ENCODE results near the gene TDRKH.

TDRKH gene

DNA sequence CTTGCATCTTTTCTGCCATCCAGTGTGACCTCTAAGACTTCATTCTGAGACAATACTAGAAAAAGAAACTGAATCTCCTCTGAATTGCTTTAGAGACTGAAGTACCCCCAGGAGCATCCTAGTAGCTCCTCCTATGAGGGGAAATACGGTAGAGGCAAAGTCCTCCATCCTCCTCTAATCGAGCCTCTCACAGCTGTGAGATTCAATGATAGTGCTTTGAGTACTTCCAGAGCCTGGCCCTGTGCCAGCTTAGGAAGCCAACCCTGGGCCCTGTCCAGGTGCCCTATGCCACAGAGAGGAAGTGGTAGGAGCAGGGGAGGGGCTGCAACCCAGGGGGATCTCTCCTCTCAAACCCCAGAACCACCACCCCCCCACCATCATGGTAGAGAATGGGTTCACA is 30.6 kb upstream of the TDRKH start:
- peak; percentile 83 for DNase-seq

DNA sequence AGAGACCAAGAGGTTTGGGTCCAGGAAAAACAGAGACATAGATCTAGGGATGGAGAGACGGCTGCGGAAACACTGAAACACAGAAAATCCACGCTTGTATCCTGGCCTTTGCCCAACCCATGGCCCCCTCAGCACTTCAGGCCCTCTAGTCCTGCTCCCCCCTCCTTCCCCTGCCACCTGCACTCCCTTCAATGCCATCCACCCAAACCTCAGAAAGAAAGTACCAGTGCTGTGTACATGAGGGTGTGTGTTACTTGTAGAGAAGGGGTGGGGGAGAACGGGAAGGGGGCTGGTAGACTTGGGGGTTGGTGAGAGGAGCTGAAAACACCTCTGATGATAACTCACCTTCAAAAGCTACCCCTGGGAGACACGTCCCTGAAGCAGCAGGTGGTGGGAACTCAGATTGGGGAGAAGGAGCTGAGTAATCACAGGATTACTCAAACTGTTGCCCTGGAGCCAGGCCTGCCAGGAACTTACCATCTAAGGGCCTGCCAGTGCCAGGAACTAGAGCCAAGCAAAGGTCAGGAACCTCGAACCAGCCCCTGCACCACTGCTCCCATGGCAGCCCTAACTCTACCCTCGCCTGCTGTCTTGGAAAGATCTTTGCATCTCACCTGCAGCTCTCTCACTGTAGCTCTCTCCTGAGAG is 29.8 kb upstream of the TDRKH start:
- DNase-seq, result no peak

DNA sequence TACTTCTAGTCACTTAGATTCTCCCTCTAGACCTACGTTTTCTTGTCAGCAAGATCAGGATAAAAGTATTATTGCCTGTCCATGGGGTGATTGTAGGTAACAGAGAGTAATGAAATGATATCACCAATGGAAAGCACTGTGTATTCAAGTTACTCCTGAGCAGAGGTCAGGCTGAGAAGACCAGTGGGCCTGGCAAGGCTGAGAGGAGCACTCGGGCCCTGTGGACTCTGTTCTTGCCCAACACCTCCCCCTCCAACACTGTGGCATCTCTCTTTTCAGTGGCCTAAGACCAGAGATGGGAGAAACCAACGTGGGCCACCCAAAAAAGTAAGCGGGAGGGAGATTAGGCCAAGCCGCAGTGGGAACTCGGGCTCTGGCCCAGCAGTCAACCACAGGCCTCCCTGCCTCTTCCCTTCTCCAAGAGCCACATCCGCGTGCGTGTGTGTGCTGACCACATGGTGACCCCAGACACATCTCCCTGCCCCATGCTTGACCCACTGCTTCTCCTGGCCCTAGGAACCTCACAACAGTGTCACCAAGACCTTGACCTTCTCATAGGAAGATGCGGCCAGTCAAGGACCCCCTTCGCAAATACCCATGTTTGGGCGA is 29.0 kb upstream of the TDRKH start:
- DNase-seq, result no peak

DNA sequence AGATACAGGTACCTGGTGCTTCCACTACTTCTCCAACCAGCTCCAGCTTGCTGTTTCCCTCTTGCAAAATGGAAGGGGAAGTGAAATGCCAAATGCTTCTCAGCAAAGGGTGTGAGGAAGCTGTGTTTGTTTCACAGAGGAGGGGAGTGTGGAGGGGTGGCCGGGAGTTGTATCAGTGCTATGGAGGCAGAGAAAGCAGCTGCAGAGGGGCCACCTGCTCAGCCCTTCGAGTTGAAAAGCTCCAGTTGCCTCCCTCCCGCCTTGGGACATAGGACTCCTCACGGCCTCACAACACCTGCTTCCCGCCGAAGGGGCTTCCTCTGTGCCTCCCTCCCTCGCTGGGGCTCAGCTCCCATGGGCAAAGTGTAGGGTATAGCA is 27.0 kb upstream of the TDRKH start:
- no peak for DNase-seq

DNA sequence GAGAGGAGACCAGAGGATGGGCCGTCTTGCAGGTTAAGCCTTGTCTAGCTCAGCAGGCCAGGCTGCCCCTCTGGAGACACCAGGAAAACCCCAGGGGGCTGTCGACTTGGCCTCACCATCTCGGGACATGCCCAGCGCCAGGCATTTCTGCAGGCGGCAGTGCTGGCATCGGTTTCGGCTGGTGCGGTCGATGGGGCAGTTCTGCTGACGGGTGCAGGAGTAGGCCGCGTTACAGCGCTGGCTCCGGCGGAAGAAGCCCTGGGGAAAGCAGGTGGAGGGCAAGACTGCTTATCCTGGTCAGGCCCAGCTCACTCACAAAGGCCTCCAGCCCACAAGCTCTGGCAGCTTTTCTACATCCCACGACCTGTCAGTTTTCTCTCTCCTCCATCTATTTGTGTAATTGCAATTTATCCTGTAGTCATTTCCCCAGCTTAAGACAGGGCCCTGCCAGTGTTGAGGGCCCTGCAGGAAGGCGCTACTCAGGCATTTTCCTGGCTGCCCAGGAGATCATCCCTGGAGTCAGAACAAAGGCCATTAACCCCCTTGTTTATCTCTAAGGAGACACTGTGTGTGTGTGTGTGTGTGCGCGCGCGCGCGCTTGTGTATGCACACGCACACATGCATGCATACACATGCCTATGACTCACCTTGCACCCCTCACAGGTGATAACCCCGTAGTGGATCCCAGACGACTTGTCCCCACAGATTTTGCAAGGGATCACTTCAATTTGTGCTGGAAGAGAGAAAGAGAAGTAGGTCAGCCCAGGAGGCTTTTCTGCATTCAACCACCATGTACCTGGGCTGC is 26.4 kb upstream of the TDRKH start:
- no peak for DNase-seq

DNA sequence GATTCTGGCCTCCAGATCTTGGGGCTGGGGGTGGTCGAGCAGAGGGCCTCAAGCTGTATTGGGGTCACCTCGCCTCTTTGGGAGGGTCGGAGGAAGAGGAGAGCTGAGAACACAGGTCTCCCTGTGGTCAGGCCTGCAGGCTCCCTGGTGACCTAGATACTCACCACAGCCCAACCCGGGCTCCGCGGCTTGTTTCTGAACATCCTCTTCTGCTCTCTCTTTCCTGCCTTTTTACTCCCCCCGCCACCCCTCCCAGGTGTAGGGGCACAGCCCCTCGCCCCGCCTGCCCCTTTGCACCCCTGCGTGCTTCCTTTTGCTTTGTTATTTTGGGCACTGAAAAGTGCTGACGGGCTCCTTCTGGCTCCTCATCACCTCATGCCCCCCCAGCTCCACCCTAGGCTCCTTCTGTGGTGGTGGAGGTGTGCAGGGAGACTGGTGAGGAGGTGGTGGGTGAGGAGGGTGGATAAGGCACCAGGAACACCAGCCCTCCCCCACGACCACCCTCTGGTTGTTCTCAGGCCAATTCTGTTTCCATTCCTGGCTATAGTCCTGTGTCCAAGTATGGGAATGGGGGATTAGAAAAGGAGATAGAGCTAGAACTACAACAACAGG is 25.5 kb upstream of the TDRKH start:
- DNase-seq, result no peak

DNA sequence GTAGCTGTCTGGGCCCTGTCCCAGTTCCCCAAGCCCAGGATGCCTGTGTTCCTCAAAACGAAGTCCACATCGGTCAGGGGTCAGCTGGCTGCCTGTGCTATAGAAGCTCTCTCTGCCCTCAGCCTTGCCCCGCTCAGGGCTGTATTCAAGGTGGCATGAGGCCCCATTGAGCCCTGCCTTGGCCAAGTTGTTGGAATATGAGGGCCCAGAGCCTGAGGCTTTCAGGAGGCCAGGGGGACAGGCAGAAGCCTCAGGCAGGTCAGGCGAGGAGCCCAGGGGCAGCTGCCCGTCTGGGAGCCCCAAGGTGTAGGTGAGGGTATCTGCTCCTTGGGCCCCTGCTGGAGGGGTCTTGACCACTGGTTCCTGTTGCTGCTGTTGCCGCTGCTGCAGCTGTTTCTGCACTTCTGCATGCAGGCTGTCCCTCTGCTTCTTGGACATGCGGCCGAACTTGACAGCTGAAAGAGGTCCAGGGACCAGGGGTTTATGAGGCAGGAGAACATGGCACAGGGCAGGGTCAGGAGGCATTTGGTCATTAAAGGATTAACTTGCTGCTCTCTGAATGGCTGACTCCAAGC is 24.8 kb upstream of the TDRKH start:
- DNase-seq, result no peak

DNA sequence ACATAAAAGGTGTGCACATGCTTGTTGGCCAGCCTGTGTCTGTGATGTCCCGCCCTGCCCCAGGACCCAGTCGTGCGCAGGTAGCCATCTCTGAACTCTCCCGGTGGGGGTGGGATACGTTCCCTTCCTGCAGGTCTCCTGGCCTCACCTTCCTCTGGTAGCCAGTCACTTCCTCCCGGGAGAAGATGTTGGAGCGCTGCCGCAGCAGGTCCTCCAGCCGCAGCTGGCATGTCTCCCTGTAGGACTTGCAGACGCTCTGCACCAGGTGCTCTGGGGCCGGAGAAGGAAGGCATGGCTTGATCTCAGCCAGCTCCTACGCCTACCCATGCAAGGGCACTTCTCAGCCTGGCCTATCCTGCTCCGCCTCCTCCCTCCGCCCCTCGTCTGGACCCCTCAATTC is 24.1 kb upstream of the TDRKH start:
- no peak for DNase-seq

DNA sequence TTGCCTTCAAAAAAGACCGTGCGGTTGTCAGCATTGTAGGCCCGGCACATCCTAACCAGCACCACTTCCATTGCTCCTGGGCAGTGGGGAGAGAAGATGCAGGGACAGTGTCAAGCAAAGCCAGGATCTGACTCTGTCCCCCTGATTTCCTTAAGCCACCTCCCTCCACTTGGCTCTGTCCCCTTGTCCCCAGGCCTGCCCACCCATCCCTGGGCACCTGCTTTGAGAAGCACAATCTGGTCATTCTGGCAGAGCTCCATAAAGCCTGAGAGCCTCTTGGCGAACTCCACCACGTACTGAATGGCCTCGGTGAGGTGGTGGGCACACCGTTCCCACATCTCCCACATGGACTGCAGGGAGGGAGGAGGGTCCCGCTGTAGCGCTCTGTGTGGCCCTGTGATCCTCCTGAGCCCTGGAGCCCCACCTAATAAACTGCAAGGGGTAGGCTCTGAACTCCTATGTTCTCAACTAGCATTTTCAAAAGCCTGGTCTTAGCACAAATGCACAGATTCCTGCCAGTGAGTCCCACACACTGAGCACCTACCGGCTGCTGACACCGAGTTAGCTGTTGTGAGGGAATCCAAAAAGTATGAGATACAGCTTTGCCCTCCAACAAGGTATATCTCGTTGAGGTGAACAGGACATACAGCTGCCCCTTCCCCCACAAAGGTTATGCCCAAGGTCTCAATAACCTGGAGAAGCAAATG is 23.1 kb upstream of the TDRKH start:
- no peak for DNase-seq

DNA sequence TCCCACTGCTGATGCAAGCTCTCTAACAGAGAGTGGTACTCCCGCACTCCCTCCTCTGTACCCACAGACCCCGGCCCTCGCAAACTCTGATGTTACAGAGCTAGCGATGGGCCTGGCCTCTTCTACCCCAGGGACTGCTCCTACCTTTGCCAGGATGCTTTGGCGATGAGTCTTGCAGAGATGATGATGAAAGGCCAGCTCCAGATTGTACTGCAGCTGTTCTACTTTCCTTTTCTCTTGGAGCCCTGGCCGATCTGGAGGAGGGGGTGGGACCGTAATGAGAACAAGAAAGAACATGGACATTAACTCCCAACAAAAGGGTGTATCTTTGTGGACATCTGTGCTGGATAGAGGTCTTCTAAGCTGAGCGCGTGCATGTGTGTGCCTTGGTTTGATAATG is 20.9 kb upstream of the TDRKH start:
- DNase-seq, result no peak

DNA sequence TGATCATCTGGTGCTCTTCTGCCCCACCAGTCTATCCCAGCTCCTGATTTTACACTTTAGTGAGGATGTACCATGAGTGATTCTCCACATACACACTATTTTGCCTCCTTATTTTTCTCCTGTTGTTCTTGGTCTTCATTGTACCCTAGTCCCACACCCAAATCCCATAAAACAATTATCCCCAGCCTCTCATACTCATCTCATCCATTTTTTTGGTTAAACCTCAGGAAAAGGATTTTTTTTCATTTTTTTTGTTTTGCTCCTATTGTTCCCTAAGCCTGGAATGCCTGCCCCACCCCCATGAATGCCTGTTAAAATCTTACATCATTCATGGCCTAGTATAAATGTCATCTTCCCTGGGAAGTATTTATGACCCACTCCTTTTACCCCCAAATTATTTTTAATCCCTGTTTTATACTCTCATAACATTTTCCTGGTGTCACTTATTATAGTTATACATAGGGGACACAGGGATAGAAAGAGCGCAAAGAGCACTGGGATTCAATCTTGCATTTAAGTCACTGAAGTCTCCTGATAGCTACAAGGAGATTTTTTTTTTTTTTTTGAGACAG is 19.8 kb upstream of the TDRKH start:
- no peak for DNase-seq

DNA sequence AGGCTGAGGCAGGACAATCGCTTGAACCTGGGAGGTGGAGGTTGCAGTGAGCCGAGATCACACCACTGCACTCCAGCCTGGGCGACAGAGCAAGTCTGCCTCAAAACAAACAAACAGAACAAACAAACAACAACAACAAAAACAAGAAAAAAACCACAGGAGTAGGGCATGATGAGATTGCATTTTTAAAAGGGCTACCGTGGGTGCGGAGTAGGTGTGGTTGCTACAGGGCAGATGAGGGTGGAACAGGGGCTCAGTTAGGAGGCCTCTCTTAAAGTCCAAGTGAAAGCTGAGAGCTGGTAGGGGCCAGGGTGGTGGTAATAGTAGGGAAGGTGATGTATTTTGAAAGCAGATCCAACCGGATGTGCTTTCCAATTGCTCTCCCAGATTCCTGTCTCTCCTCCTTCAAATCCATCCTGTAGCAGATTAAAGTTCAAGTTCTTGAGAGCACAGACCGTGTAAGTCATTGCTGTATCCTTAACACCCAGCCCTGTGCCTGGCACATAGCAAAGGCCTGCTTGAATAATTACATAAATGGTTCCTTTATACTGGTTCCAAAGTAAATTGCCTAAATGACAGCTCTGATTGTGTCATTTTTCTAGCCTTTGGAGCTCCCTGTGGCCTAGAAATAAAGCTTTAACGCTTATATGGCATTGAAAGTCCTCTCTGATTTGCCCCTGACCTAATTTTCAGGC is 19.1 kb upstream of the TDRKH start:
- no peak for DNase-seq

DNA sequence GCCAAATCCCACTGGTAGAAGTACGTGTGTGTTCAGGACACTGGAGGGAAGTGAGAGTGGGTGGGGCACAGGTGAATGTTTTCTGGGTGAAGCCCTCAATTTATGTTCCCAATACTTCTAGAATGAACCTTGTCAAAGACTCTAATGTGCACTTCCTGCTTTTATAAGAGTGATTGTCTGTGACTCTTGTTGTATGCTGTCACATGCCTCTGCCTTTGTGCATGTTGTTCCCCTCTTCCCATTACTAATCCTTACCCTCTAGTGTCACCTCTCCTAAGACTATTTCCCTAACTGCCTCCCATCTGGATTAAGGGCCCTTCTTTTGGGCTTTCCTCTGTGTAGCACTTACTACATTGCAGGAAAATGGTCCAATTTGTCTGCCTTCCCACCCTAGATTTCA is 17.5 kb upstream of the TDRKH start:
- DNase-seq, result no peak

DNA sequence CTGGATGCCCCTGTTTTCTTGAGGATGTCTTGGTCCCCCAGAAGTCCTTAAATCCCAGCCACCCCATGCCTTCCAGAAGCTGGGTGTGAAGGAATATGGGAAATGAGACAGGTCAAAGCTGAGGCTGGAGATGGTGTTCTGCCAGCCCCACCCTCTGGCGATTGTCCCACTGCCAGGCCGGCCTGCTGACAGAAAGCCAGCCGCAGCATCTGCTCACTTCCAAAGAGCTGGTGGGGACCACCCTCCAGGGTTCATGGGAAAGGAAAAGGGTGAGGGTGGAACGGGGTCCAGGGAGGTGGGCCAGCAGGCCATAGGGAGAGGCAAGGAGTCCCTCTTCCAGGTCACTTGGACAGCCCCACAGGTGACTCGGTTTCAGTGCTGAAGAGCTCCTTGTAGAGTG is 16.8 kb upstream of the TDRKH start:
- no peak for DNase-seq

DNA sequence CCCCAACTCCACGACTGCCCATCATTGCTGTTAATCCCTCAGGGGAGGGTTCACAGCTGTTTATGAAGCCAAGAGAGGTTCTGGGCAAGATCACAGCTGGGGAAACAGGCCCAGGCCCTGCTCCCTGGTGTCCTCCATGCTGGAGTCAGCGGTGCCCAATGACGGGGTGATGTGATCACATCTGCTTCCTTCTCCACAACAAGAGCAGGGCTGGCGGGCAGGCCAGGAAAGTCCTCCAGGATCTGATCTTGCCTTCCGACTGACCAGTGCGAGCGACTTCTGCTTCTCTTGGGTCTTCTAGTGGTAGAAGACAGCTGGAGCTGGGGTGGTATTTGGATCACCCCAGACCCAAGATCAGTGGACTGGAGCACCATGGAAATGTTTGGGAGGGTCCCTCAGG is 15.9 kb upstream of the TDRKH start:
- no peak for DNase-seq

DNA sequence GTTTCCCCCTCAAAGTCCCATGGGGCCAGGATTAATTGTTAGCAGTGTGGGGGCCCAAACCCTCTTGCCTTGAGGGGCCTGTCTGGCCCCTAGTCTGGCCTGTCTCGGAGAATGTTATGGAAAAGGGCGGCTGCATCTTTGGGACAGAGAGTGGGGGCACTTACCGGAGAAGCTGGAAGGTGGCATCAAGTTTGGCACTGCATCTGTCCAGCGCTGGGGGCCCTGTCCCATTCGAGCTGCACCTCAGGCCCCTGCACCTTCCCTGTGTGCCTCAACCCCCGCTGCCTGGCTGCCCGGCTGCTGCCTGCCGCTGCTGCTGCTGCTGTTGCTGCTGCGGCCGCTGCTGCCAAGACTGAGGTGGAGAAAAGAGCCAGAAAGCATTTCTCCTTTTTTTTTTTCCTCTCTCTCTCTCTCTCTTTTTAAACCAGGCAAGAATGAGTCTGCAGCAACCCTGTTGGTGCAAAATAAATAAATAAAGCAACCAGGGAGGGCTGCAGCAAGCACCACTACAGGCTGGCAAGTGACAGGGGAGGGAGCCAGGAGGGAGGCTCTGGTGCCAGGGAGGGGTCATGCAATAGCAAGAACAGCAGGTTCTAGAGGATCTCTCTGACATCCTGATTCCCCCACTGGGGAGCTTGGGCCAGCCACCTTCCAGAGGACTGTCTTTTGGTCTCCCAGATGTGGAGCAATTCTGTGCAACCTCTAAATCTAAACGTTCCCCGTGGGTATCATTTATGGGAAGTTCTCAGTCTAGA is 14.9 kb upstream of the TDRKH start, which contains the start of gene LINGO4:
LINGO4 (minus strand) TSS at position 354 of the 755 bp plus-strand sequence. CDS start 2,715 bp downstream, outside the sequence.
- DNase-seq, result no peak

DNA sequence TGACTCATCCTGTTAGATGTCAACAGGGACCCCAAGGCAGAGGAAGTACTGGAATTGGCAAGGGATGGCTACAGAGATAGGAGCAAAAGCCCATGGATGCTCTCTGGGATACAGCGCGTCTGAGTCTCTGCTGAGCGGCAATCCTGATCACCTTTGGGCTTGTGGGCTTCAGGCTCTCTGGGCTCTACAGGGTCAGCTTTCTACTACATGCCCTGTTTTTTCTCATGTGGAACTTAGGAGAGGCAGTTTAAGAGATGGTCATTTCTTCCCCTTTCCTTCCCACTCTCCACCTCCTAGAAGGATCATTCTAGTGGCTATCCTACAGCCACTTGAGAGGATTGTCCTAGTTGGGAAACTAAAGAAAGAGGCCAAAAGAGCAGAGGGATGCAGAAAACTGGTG is 13.6 kb upstream of the TDRKH start:
- no peak for DNase-seq

DNA sequence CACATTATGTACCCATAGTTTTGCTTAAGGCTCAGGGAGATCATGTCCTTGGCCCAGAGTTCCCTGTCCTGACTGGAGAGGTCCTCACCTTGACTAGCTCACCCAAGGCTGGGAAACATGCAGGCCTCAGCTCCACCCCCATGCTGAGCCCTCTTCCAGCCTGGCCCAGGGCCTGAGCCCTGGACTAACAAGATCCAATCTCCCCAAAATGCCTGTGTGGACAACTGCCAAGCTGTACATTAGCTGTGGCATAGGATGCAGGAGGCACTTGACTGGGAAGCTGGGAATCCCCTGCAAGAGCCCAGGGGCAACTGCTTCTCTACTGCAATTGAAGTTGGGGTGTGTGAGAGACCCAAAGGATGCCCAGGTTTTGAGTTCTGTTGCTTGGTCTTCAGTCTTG is 12.9 kb upstream of the TDRKH start:
- no peak for DNase-seq

DNA sequence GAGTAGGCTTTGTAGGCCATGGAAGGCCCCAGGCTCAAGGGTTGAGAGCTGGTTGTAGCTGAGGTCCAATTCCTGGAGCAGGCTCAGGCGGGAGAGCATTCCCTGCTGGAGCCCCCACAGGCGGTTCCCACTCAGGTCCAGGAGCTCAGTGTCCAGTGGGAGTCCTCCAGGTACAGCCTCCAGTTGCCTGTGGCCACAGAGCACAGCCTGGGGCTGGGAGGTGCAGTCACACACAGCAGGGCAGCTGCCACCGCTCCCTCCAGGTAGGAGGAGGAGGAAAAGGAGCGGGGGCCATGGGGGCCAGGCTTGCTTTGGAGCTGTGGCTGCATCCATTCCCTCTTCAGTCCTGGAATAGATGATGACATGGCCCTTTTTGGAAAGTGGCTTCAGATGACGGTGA is 12.1 kb upstream of the TDRKH start:
- no peak for DNase-seq

DNA sequence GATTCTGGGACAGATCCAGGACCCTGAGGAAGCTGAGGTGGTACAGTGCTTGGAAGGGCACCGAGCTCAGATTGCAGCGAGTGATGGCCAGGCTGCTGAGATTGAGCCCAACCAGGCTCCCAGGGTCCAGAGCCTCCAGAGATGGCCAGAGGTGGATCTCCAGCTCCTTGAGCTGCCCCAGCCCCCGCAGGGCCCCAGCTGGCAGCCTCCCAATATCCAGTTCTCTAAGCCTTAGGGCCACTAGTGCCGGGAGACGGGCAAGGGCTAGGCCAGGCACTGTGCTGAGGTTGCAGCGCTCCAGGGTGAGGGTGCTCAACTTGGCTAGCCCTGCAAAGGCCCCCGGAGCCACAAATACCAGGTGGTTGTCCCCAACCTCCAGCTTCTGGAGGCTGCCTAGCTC is 11.5 kb upstream of the TDRKH start:
- DNase-seq, result no peak

DNA sequence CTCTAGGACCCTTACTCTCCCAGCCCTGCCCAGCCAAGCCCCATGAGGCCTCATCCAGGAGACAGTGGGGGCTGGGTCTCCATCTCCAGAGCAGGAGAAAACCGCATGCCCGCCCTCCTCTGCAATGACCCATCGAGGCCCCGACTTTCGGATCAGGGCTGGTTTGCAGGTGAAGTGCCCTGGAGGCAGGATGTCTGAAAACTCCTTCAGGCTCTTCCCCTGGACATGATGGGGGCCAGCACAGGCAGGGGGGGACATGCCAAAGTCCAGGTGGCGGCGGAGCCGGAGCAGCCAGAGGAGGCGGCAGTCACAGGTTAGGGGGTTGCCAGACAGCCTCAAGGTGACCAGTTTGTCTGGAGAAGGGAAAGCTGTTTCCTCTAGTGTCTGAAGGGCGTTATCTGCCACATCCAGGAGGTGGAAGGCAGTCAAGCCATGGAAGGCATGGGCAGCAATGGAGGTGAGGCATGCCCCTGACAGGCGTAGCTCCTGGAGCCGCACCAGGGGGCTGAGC is 11.1 kb upstream of the TDRKH start:
- no peak for DNase-seq
